Esophagus muscularis mucosa (tissue), 4 donors: ENCODE results near the gene XYLT1.

ENCODE experiments used
- CTCF ChIP-seq, 3 experiments: fragments of 200-600 bp in 2 of 3; fragments of 450-650 bp in 1 of 3; sonication (generic) in 2 of 3; IDR thresholded peaks; one replicate each; pipeline ENCODE4 v1.5.1; 2017 to 2019; ENCODE audit warnings: antibody characterized with exemption in 3 of 3, mild to moderate bottlenecking in 2 of 3, moderate library complexity in 1 of 3
- EP300 ChIP-seq: sonication (generic); formaldehyde crosslinking; IDR thresholded peaks from one replicate; pipeline ENCODE4 v1.6.1; 2017; ENCODE audit warnings: antibody characterized with exemption
- POLR2A ChIP-seq: fragments of 450-650 bp; IDR thresholded peaks from one replicate; pipeline ENCODE4 v1.6.1; 2017; ENCODE audit warnings: antibody characterized with exemption, moderate library complexity, mild to moderate bottlenecking, low read depth

- TF ChIP-seq CTCF (IDR thresholded peaks at IDR 0.05) (no peak), POLR2A (no peak), EP300 (no peak)
Measured at GRCh38 chr16:17184026-17184425, 286.7 kb downstream of the XYLT1 start.
